HepG2 (cell line): Measurements from ENCODE around the gene ST6GALNAC3. TPM values are rescaled to one million over a fixed set of nuclear protein-coding genes. Genes with fewer than 3 reads are reported as not detected.

Experiments
- ATAC-seq: fragments of 200-7000 bp; cut with Tn5 transposase; 3 replicates; pipeline ENCODE4 v1.9.1; 2020; ENCODE audit warnings: mild to moderate bottlenecking, moderate library complexity
- BruUV-seq: library from RNA; stranded (reverse); fragments of 400-500 nt; replicated peaks from 2 replicates; lab custom pipeline; 2021; lab: Mats Ljungman, UMichigan
- CTCF ChIA-PET: fragments of 300-600 bp; formaldehyde crosslinking; extraction: SDS; loops from one replicate; lab custom pipeline; 2021; ENCODE audit warnings: low total read pairs, inconsistent platforms, low intra/inter-chr PET ratio; lab: Yijun Ruan, JAX
- POLR2A ChIA-PET: fragments of 350-600 bp; sonication (Branson Sonifier 250); formaldehyde crosslinking; loops from one replicate; lab custom pipeline; 2020; ENCODE audit warnings: antibody characterized with exemption, inconsistent platforms; lab: Yijun Ruan, JAX
- DNase-seq: peaks from one replicate; pipeline ENCODE4 v3.0.0-alpha.2; 2015; ENCODE audit warnings: low spot score
- FAIRE-seq: peaks from 3 replicates; lab custom pipeline; 2011; peaks lifted over from hg19 to GRCh38; lab: Jason Lieb, UNC
- H2AFZ ChIP-seq: one replicate; pipeline ENCODE4 v1.6.1; 2011; ENCODE audit warnings: low read length, inconsistent platforms
- H3K27ac ChIP-seq: fragments of 300-600 bp; 3 replicates; pipeline ENCODE4 v1.8.0; 2011; ENCODE audit warnings: mixed run types, mild to moderate bottlenecking, mixed read lengths, low read length, inconsistent platforms; ENCODE audit not compliant: insufficient read depth; ENCODE audit errors: extremely low read length
- H3K27me3 ChIP-seq, 2 experiments: fragments of 200-600 bp in 1 of 2; 2 replicates in 1 of 2; 3 replicates in 1 of 2; pipeline versions ENCODE4 v1.6.0 to v1.8.0; 2011; ENCODE audit warnings: low read length in 2 of 2, mild to moderate bottlenecking in 2 of 2, moderate library complexity in 2 of 2, inconsistent platforms in 1 of 2; ENCODE audit not compliant: insufficient read depth in 2 of 2, control insufficient read depth in 1 of 2
- H3K36me3 ChIP-seq, 2 experiments: fragments of 200-600 bp in 1 of 2; replicated peaks in 1 of 2; 2 replicates in 1 of 2; 3 replicates in 1 of 2; pipeline versions ENCODE4 v1.5.1 to v1.8.0; 2011; ENCODE audit warnings: low read length in 2 of 2, inconsistent platforms in 1 of 2; ENCODE audit not compliant: insufficient read depth in 2 of 2, control insufficient read depth in 1 of 2
- H3K4me1 ChIP-seq: 2 replicates; pipeline ENCODE4 v1.5.1; 2012; ENCODE audit warnings: low read length, inconsistent platforms; ENCODE audit not compliant: insufficient read depth
- H3K4me2 ChIP-seq: 2 replicates; pipeline ENCODE4 v1.6.0; 2011; ENCODE audit warnings: low read depth, low read length, inconsistent platforms
- H3K4me3 ChIP-seq, 3 experiments: fragments of 200-600 bp in 1 of 3; sonication (generic), shearing (Covaris generic) in 1 of 3; replicated peaks in 1 of 3; 2 replicates each; pipeline ENCODE4 v1.5.1; 2011 to 2016; ENCODE audit warnings: low read length in 3 of 3, inconsistent platforms in 2 of 3, low read depth in 2 of 3, mild to moderate bottlenecking in 2 of 3, control low read depth in 1 of 3, mixed read lengths in 1 of 3; ENCODE audit not compliant: insufficient read depth in 1 of 3
- H3K79me2 ChIP-seq: one replicate; pipeline ENCODE4 v1.6.1; 2011; ENCODE audit warnings: low read length, inconsistent platforms; ENCODE audit not compliant: insufficient read depth
- H3K9ac ChIP-seq: 2 replicates; pipeline ENCODE4 v1.6.0; 2011; ENCODE audit warnings: mild to moderate bottlenecking, low read depth, low read length, inconsistent platforms; ENCODE audit not compliant: insufficient read depth
- H3K9me3 ChIP-seq: 2 replicates; pipeline ENCODE4 v1.5.1; 2012; ENCODE audit warnings: mild to moderate bottlenecking, low read length
- H4K20me1 ChIP-seq: 2 replicates; pipeline ENCODE4 v1.6.0; 2011; ENCODE audit warnings: inconsistent platforms, mild to moderate bottlenecking, low read length, moderate library complexity; ENCODE audit not compliant: insufficient read depth
- BHLHE40 ChIP-seq: IDR thresholded peaks from 2 replicates; pipeline ENCODE4 v1.6.1; 2011; ENCODE audit warnings: low read length, improper control_type of control experiment
- BRCA1 ChIP-seq: sonication (generic); formaldehyde crosslinking; IDR thresholded peaks from 2 replicates; pipeline ENCODE4 v1.4.0; 2020; ENCODE audit warnings: missing genetic modification reagents
- CTCF ChIP-seq: sonication (generic); formaldehyde crosslinking; IDR thresholded peaks from 2 replicates; pipeline ENCODE4 v1.5.0; 2020; ENCODE audit warnings: mild to moderate bottlenecking, missing genetic modification reagents, moderate library complexity
- DBP ChIP-seq: sonication (generic); formaldehyde crosslinking; IDR thresholded peaks from 2 replicates; pipeline ENCODE4 v1.4.0; 2020; ENCODE audit warnings: missing genetic modification reagents; ENCODE audit errors: not compliant biosample characterization
- EEA1 ChIP-seq: sonication (generic); formaldehyde crosslinking; IDR thresholded peaks from 2 replicates; pipeline ENCODE4 v1.5.1; 2020; ENCODE audit warnings: mild to moderate bottlenecking, missing genetic modification reagents, borderline replicate concordance
- HNRNPLL ChIP-seq: fragments of 200-400 bp; formaldehyde crosslinking; IDR thresholded peaks from 2 replicates; pipeline ENCODE4 v1.6.1; 2017; ENCODE audit warnings: mild to moderate bottlenecking, low read depth, low read length; ENCODE audit not compliant: poor library complexity, severe bottlenecking
- NFIC ChIP-seq: IDR thresholded peaks from 2 replicates; pipeline ENCODE4 v1.6.1; 2012; ENCODE audit warnings: mild to moderate bottlenecking, low read length, inconsistent platforms
- PBX3 ChIP-seq: sonication (generic); formaldehyde crosslinking; IDR thresholded peaks from 2 replicates; pipeline ENCODE4 v1.8.1; 2023; ENCODE audit warnings: missing genetic modification reagents, inconsistent platforms, borderline replicate concordance
- PHB2 ChIP-seq: fragments of 450-650 bp; IDR thresholded peaks from 2 replicates; pipeline ENCODE4 v1.6.1; 2018; ENCODE audit not compliant: partially characterized antibody
- RXRB ChIP-seq: IDR thresholded peaks from 2 replicates; pipeline ENCODE4 v1.6.1; 2016; ENCODE audit warnings: borderline replicate concordance, missing genetic modification reagents, missing compliant biosample characterization
- SAP130 ChIP-seq: IDR thresholded peaks from 2 replicates; pipeline ENCODE4 v1.6.1; 2016; ENCODE audit warnings: low read depth
- SMC3 ChIP-seq: IDR thresholded peaks from 2 replicates; pipeline ENCODE4 v1.6.1; 2011; ENCODE audit warnings: low read length, improper control_type of control experiment
- STAG1 ChIP-seq: sonication (generic); formaldehyde crosslinking; IDR thresholded peaks from 2 replicates; pipeline ENCODE4 v1.4.0; 2020; ENCODE audit warnings: missing genetic modification reagents
- ZNF326 ChIP-seq: sonication (generic); formaldehyde crosslinking; IDR thresholded peaks from 2 replicates; pipeline ENCODE4 v1.4.0; 2020; ENCODE audit warnings: missing genetic modification reagents, borderline replicate concordance
- WGBS: methylation state at CpG from one replicate; pipeline ENCODE4 v1.1.6; 2017; ENCODE audit warnings: low lambda C conversion rate; 5-methylcytosine and 5-hydroxymethylcytosine counted together
- in situ Hi-C: cut with HindIII; loops from 2 replicates; pipeline ENCODE4 v1.10.0; 2017; ENCODE audit warnings: low pct_unique_long_range_greater_than_20kb; ENCODE audit not compliant: extremely low pct_ligation_motif_present
- intact Hi-C: fragments of 100-400 bp; cut with micrococcal nuclease; formaldehyde crosslinking; loops from one replicate; pipeline ENCODE4 v1.10.0; 2022; ENCODE audit not compliant: unreplicated experiment
- polyA plus RNA-seq, 8 experiments: library from polyadenylated mRNA; depleted of rRNA in 3 of 8; stranded (reverse) in 7 of 8; unstranded in 1 of 8; fragments of >200 nt; fragmentation: Illumina TruSeq in 4 of 8; extraction: Trizol in 4 of 8; gene quantifications; 2 replicates each; pipeline versions ENCODE4 v1.2.1 to v1.2.3, GENCODE V29; 2011 to 2016; ENCODE audit warnings: low read depth in 4 of 8, missing spikeins in 1 of 8, mixed read lengths in 1 of 8; ENCODE audit not compliant: insufficient read depth in 1 of 8
- total RNA-seq, 5 experiments: library from RNA; depleted of rRNA; stranded (reverse); fragments of >200 nt; fragmentation: Illumina TruSeq; extraction: Trizol; gene quantifications; 2 replicates each; pipeline ENCODE4 v1.2.3, GENCODE V29; 2016; ENCODE audit warnings: low read depth in 1 of 5

ST6GALNAC3 gene
- total and polyA plus RNA-seq, 2 of the 13 experiments (the other 11 are each of a cell fraction or from before 2014, with no cell fraction given), result not detected

GRCh38 chr1:76330991-76331603 lies 256.6 kb downstream of the ST6GALNAC3 start:
- H3K36me3 ChIP-seq, result no peaks in the 10 kb centered on the region
- TF ChIP-seq SMC3, result peak; percentile 58
- TF ChIP-seq PHB2, result no peak
- TF ChIP-seq ZNF326 (CRISPR knock-in tag), result no peak
- TF ChIP-seq STAG1, result peak; percentile 78
- no peak for TF ChIP-seq PBX3
- TF ChIP-seq BHLHE40, result no peak
- no peak for TF ChIP-seq RXRB (CRISPR knock-in tag)
- TF ChIP-seq HNRNPLL, result no peak
- TF ChIP-seq DBP (CRISPR knock-in tag), result no peak
- TF ChIP-seq NFIC, result no peak
- no peak for TF ChIP-seq SAP130 (CRISPR knock-in tag)
- TF ChIP-seq BRCA1 (CRISPR knock-in tag), result no peak
- no peak for TF ChIP-seq EEA1 (CRISPR knock-in tag)
- peak; percentile 73 for TF ChIP-seq CTCF
- H3K4me3 ChIP-seq, result no peak overlapping the region
- no peaks in the 10 kb centered on the region; a peak in 1 of 5 replicates for H3K27me3 ChIP-seq
- CTCF ChIA-PET, result interaction anchor here (1.5 kb wide), 1 partner anchor 795 kb away, joined by 4 read pairs; no protein-coding TSS in a partner anchor
- in situ Hi-C loops (loop anchor here (25.0 kb wide), 1 partner anchor 806 kb away; no protein-coding TSS in a partner anchor), intact Hi-C loops (loop anchor here (1.0 to 5.0 kb wide), 3 partner anchors 179 to 812 kb away; no protein-coding TSS in a partner anchor)
- H2AFZ ChIP-seq, result no peak overlapping the region
- POLR2A ChIA-PET, result no interaction called here
- DNase-seq (peak; percentile 18), ATAC-seq (peak; percentile 82), FAIRE-seq (peak; percentile 64)
- BruUV-seq, result no TSS peak
- H3K9ac ChIP-seq, result no peak overlapping the region
- no peaks in the 10 kb centered on the region for H4K20me1 ChIP-seq
- H3K9me3 ChIP-seq, result no peaks in the 10 kb centered on the region
- H3K27ac ChIP-seq, result no peak overlapping the region
- no peak overlapping the region for H3K4me2 ChIP-seq
- WGBS, result 7% methylated on average over 3 of the region's 3 CpGs
- H3K4me1 ChIP-seq, result no peaks in the 10 kb centered on the region
- no peaks in the 10 kb centered on the region for H3K79me2 ChIP-seq
